ENCODE data around the gene TGM2. TPM values are rescaled to one million over a fixed set of nuclear protein-coding genes. Genes with fewer than 3 reads are reported as not detected.

The TGM2 gene
- total RNA-seq, 1 experiment from 2014 or later: 108 TPM

- DNase-seq (ENCODE audit: low read depth): no peak
Measured at GRCh38 chr20:38161412-38161774, 3.7 kb downstream of the TGM2 start.

GRCh38 chr20:38159957-38160756, 4.9 kb downstream of the TGM2 start:
- DNase-seq (ENCODE audit: low read depth): no peak

GRCh38 chr20:38159566-38159956, 5.5 kb downstream of the TGM2 start:
- DNase-seq (ENCODE audit: low read depth): no peak

- no peak for DNase-seq (ENCODE audit: low read depth)
Measured at GRCh38 chr20:38158701-38159351, 6.2 kb downstream of the TGM2 start.

- no peak for DNase-seq (ENCODE audit: low read depth)
Measured at GRCh38 chr20:38157635-38158495, 7.2 kb downstream of the TGM2 start.

GRCh38 chr20:38156888-38157634, 8.0 kb downstream of the TGM2 start:
- peak; percentile 83 for DNase-seq (ENCODE audit: low read depth)

GRCh38 chr20:38156280-38156679, 8.8 kb downstream of the TGM2 start:
- no peak for DNase-seq (ENCODE audit: low read depth)

- no peak for DNase-seq (ENCODE audit: low read depth)
Measured at GRCh38 chr20:38155811-38156210, 9.3 kb downstream of the TGM2 start.

- no peak for DNase-seq (ENCODE audit: low read depth)
Measured at GRCh38 chr20:38153401-38153800, 11.7 kb downstream of the TGM2 start.

GRCh38 chr20:38152621-38153221, 12.3 kb downstream of the TGM2 start:
- peak; percentile 99 for DNase-seq (ENCODE audit: low read depth)

- peak; percentile 96 for DNase-seq (ENCODE audit: low read depth)
Measured at GRCh38 chr20:38152175-38152620, 12.9 kb downstream of the TGM2 start.

GRCh38 chr20:38151455-38151854, 13.6 kb downstream of the TGM2 start:
- no peak for DNase-seq (ENCODE audit: low read depth)

GRCh38 chr20:38150335-38151170, 14.5 kb downstream of the TGM2 start:
- DNase-seq (ENCODE audit: low read depth): no peak

GRCh38 chr20:38148328-38149102, 16.6 kb downstream of the TGM2 start:
- DNase-seq (ENCODE audit: low read depth): no peak

GRCh38 chr20:38147751-38148150, 17.3 kb downstream of the TGM2 start:
- DNase-seq (ENCODE audit: low read depth): no peak

- DNase-seq (ENCODE audit: low read depth): no peak
Measured at GRCh38 chr20:38147163-38147562, 17.9 kb downstream of the TGM2 start.

- no peak for DNase-seq (ENCODE audit: low read depth)
Measured at GRCh38 chr20:38146628-38147027, 18.4 kb downstream of the TGM2 start.

GRCh38 chr20:38146156-38146555, 18.9 kb downstream of the TGM2 start:
- DNase-seq (ENCODE audit: low read depth): no peak

- DNase-seq (ENCODE audit: low read depth): no peak
Measured at GRCh38 chr20:38145729-38146075, 19.4 kb downstream of the TGM2 start.

All from M059J (cell line).